Spleen (tissue), 11 donors: ENCODE measurements around the gene EEF1G. TPM values are rescaled to one million over a fixed set of nuclear protein-coding genes. Genes with fewer than 3 reads are reported as not detected.

ENCODE experiments used
- DNase-seq: peaks from one replicate; pipeline ENCODE4 v3.0.0-alpha.2; 2020
- H3K27ac ChIP-seq, 8 donors: fragments of 200-600 bp; sonication (generic) in 7 of 8; 1 replicate in 4 of 8; 2 replicates in 4 of 8; pipeline versions ENCODE4 v1.5.0 to v1.8.0; 2016 to 2021; ENCODE audit warnings: inconsistent platforms in 4 of 8, mild to moderate bottlenecking in 4 of 8, moderate library complexity in 1 of 8
- H3K27me3 ChIP-seq, 7 donors: fragments of 200-600 bp; sonication (generic) in 6 of 7; replicated peaks in 1 of 7; 1 replicate in 4 of 7; 2 replicates in 3 of 7; pipeline versions ENCODE4 v1.5.0 to v1.8.0; 2016 to 2021; ENCODE audit warnings: inconsistent platforms in 3 of 7, mild to moderate bottlenecking in 1 of 7
- H3K36me3 ChIP-seq, 6 donors: fragments of 200-600 bp; sonication (generic) in 5 of 6; 1 replicate in 4 of 6; 2 replicates in 2 of 6; pipeline versions ENCODE4 v1.5.0 to v1.8.0; 2016 to 2021; ENCODE audit warnings: inconsistent platforms in 2 of 6
- H3K4me1 ChIP-seq, 6 donors: fragments of 200-600 bp; sonication (generic) in 5 of 6; 1 replicate in 3 of 6; 2 replicates in 3 of 6; pipeline versions ENCODE4 v1.5.0 to v1.8.0; 2016 to 2021; ENCODE audit warnings: inconsistent platforms in 3 of 6
- H3K4me3 ChIP-seq, 8 donors: fragments of 200-600 bp; sonication (generic) in 7 of 8; 1 replicate in 4 of 8; 2 replicates in 4 of 8; pipeline versions ENCODE4 v1.5.0 to v1.8.0; 2016 to 2021; ENCODE audit warnings: inconsistent platforms in 4 of 8, mild to moderate bottlenecking in 4 of 8, moderate library complexity in 2 of 8
- H3K9me3 ChIP-seq, 8 donors: fragments of 200-600 bp; sonication (generic) in 7 of 8; 1 replicate in 4 of 8; 2 replicates in 4 of 8; pipeline versions ENCODE4 v1.5.0 to v1.8.0; 2016 to 2021; ENCODE audit warnings: inconsistent platforms in 4 of 8
- CTCF ChIP-seq, 11 experiments: fragments of 200-600 bp in 7 of 11; fragments of 450-650 bp in 4 of 11; sonication (generic) in 4 of 11; IDR thresholded peaks in 8 of 11; conservative IDR thresholded peaks in 3 of 11; 1 replicate in 7 of 11; 2 replicates in 4 of 11; pipeline versions ENCODE4 v1.4.0 to v1.8.0; 2016 to 2021; ENCODE audit warnings: antibody characterized with exemption in 11 of 11, inconsistent platforms in 4 of 11, mild to moderate bottlenecking in 1 of 11
- POLR2A ChIP-seq, 3 donors: fragments of 450-650 bp; IDR thresholded peaks; one replicate each; pipeline ENCODE4 v1.5.1; 2017; ENCODE audit warnings: antibody characterized with exemption in 3 of 3, mild to moderate bottlenecking in 1 of 3
- POLR2AphosphoS5 ChIP-seq, 3 donors: sonication (generic); formaldehyde crosslinking; IDR thresholded peaks; one replicate each; pipeline ENCODE4 v1.5.1; 2017; ENCODE audit warnings: antibody characterized with exemption in 3 of 3
- WGBS, 5 donors: extraction: QIAGEN DNeasy Blood & Tissue Kit in 3 of 5; methylation state at CpG; one replicate each; pipeline versions ENCODE4 v1.1.5 to v1.1.7; 2013 to 2018; 5-methylcytosine and 5-hydroxymethylcytosine counted together
- intact Hi-C: fragments of 100-400 bp; cut with DNase I; formaldehyde crosslinking; loops from one replicate; pipeline ENCODE4 v1.15.0; 2023; ENCODE audit warnings: low total_unique reads
- polyA plus RNA-seq, 3 donors: library from polyadenylated mRNA; stranded (reverse); fragments of 200-250 nt; gene quantifications; one replicate each; pipeline ENCODE4 v1.2.1, GENCODE V29; 2013
- total RNA-seq, 7 donors: library from RNA; depleted of rRNA in 3 of 7; stranded (reverse); fragments of >200 nt in 3 of 7; fragmentation: NEBNext Ultra II Directional in 4 of 7; extraction: Animal tissue kit (Norgen Biotek cat#: 25700) in 4 of 7; gene quantifications; one replicate each; pipeline versions ENCODE4 v1.1.0 to v1.2.1, GENCODE V29; 2016 to 2021
- donor health status: healthy with polysubstance abuse.
- donor health status: DM: no; HTN: no; CAD: no; lungs with moderate emphysema.
- donor health status: DM: no; HTN: no; CAD: no.
- donor health status: Bipolar disorder and iron deficiency.
- donor health status: healthy.
- donor health status: DM: no; HTN: no; CAD: no.
- donor health status: DM: yes; HTN: yes; CAD: no.

The EEF1G gene
- total and polyA plus RNA-seq, 10 donors, result 989 to 2,501 (median 1,368) TPM

- TF ChIP-seq POLR2A (IDR thresholded peaks at IDR 0.05) (no peak), POLR2AphosphoS5 (IDR thresholded peaks at IDR 0.05) (peak; percentile 83 to 89 (median 87)), CTCF (IDR thresholded peaks at IDR 0.05 in 8 of 11, conservative IDR thresholded peaks at IDR 0.05 in 3 of 11) (no peak)
- H3K9me3 ChIP-seq, result no peaks in the 10 kb centered on the region
- H3K27ac ChIP-seq, result peak overlapping the region; percentile 82 to 95 (median 88)
- peaks cover 75 to 99% (median 86%) of the 10 kb centered on the region in 6 donors for H3K4me1 ChIP-seq
- DNase-seq, result peak; percentile 96
- intact Hi-C loops, result no loop called here
- peaks cover 0 to 42% (median 29%) of the 10 kb centered on the region in 6 donors for H3K36me3 ChIP-seq
- 2 to 6% (median 3%) methylated on average over 12 to 14 of the region's 14 CpGs for WGBS, 5 donors
- no peaks in the 10 kb centered on the region for H3K27me3 ChIP-seq
- H3K4me3 ChIP-seq, result peak overlapping the region in 3 of 8 donors; percentile 6 to 52 (median 11)
Measured at GRCh38 chr11:62556108-62556874, 17.4 kb downstream of the EEF1G start.

- TF ChIP-seq POLR2AphosphoS5 (IDR thresholded peaks at IDR 0.05) (peak in 2 of 3 donors; percentile 54 to 56), POLR2A (IDR thresholded peaks at IDR 0.05) (no peak), CTCF (IDR thresholded peaks at IDR 0.05 in 8 of 11, conservative IDR thresholded peaks at IDR 0.05 in 3 of 11) (no peak)
- WGBS, 5 donors, result 6 to 13% (median 8%) methylated on average over 4 of the region's 4 CpGs
- Histone ChIP-seq H3K27me3 (no peaks in the 10 kb centered on the region), H3K9me3 (no peaks in the 10 kb centered on the region), H3K4me1 (peaks cover 72 to 100% (median 88%) of the 10 kb centered on the region in 6 donors), H3K27ac (peak overlapping the region; percentile 82 to 95 (median 88)), H3K36me3 (peaks cover 0 to 35% (median 27%) of the 10 kb centered on the region in 6 donors), H3K4me3 (peak overlapping the region in 3 of 8 donors; percentile 6 to 52 (median 11))
- no peak for DNase-seq
- intact Hi-C loops, result no loop called here
Measured at GRCh38 chr11:62555464-62556107, 18.1 kb downstream of the EEF1G start.

GRCh38 chr11:62554387-62555167, 19.1 kb downstream of the EEF1G start:
- intact Hi-C loops, result no loop called here
- no peak overlapping the region for H3K4me3 ChIP-seq
- peaks cover 68 to 100% (median 84%) of the 10 kb centered on the region in 6 donors for H3K4me1 ChIP-seq
- 69 to 91% (median 82%) methylated on average over 7 of the region's 7 CpGs for WGBS, 5 donors
- no peaks in the 10 kb centered on the region for H3K9me3 ChIP-seq
- DNase-seq, result no peak
- TF ChIP-seq CTCF (IDR thresholded peaks at IDR 0.05 in 8 of 11, conservative IDR thresholded peaks at IDR 0.05 in 3 of 11), result no peak
- TF ChIP-seq POLR2AphosphoS5 (IDR thresholded peaks at IDR 0.05), result peak in 1 of 3 donors; percentile 6
- TF ChIP-seq POLR2A (IDR thresholded peaks at IDR 0.05), result no peak
- H3K36me3 ChIP-seq, result peaks cover 0 to 25% (median 17%) of the 10 kb centered on the region in 6 donors
- no peaks in the 10 kb centered on the region for H3K27me3 ChIP-seq
- H3K27ac ChIP-seq, result peak overlapping the region; percentile 82 to 95 (median 88)
